Stimulated activated CD8-positive, alpha-beta memory T cell treated with anti-CD3 and anti-CD28 coated beads, Interleukin-12 subunit alpha, Interleukin-12 subunit beta, amount 100 ng/mL, for 24 hours (primary cell): Measurements from ENCODE around the gene CD300LG.

Source experiments
- DNase-seq: peaks from one replicate; pipeline ENCODE4 v3.0.0-alpha.2; 2020; ENCODE audit errors: extremely low read depth

The CD300LG gene

DNA sequence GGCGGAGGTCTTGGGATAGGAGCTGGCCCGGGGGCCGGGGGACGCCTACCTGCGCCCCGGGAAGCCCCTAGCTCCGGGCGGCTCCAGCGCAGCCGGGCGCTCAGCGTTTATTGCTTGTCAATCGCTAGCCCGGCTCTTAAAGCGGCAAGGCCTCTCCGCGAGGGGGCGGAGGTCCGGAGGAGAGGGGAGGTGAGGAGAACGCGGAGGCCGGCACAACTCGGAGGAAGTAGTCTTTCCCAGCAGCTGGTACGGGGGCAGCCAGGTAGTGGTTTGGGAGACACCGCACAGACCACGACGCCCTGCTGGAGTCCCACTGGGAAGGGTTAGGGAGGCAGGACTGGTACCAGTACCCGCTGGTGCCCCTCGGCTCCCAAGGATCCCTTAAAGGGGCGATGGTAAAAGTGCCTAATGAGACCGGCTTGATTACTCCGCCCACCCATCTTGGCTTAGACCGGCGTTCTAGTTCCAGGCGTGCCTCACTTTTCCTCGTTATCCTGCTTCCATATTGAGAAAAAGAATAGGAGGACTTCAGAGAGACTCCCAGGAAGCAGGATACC, 60.5 kb downstream of the CD300LG start, which contains the start of gene MPP2:
TSS of gene MPP2 (minus strand) at position 112 of the 557 bp plus-strand sequence. CDS start 3,076 bp downstream, outside the sequence.
- no peak for DNase-seq

DNA sequence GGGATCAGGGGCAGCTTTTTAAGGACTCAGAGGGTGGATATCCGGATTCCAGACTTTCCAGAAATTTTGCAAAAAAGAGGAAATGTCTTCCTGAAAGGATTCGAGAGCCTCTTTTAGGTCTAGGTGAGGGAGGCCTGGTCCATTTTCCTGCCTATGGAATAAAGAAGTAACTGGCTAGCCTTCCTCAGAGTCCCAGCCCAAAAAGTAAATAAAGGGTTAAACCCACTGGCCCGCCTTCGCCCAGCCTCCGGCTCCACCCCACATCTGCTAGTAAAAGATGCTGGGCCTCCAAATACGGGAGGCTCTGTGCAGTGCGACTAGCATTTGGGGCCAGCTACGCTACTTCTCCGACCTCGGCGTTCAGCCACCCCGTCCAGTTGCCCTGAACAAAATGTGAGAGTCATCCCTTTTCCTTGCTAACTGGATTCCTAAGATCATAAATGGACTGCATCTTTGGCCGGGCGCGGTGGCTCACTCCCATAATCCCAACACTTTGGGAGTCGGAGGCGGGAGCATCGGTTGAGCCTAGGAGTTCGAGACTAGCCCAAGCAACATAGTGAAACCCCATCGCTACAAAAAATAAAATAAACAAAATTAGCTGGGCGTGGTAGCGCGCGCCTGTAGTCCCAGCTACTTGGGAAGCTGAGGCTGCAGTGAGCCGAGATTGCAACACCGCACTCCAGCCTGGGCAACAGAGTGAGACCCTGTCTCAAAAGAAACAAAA, 61.2 kb downstream of the CD300LG start:
- no peak for DNase-seq

GRCh38 chr17:43909537-43910231, 62.7 kb downstream of the CD300LG start:
- no peak for DNase-seq

DNA sequence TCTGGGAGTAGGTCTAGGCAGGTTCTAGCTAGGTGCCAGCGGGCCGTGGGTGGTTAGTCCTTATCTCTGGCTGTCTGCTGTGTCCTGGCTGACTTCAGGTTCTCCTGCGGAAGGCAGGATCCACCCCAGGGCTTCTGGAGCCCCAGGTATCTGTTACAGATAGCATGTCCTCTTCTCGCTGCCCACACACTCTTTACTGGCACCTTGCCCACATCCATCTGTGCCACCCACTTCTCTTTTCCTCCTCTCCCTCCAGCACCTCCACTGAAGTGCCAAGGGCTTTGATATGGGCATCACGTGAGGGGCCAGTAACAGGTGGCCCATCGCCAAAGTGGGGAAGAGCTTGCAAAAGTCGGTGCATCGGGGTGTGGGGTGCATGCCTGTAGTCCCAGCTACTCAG, 64.9 kb downstream of the CD300LG start:
- DNase-seq: no peak

DNA sequence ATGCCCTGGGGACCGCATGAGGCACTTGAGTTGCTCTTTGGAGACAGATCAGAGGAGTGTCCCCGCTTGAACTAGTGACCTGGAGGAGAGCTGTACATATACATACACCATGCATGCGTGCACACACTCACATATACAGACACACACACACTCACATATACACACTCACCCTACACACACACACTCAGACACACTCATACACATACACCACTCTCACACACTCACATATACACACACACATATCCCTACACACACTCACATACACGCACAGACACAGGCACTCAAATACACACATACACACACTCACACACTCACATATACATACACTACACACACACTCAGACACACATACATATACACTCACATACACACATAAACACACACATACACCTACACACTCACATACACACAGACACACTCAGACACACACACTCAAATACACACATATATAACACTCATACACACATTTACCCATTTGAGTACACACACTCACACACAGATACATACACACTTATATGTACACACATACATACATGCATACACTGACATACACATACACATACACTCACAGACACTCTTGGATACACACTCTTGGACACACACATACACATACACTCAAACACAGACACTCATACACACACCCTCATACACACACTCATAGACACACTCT, 65.8 kb downstream of the CD300LG start:
- no peak for DNase-seq
